KOPT-K1 (cell line): ENCODE results near the gene CDC42EP4.

ENCODE experiments used
- H3K27ac ChIP-seq: fragments of 200-600 bp; sonication (generic); 2 replicates; pipeline ENCODE4 v1.5.1; 2016; ENCODE audit warnings: antibody characterized with exemption, mild to moderate bottlenecking, low read depth, low read length; ENCODE audit not compliant: poor library complexity, severe bottlenecking
- H3K36me3 ChIP-seq: fragments of 200-600 bp; sonication (generic); 2 replicates; pipeline ENCODE4 v1.5.1; 2017; ENCODE audit warnings: antibody characterized with exemption, mild to moderate bottlenecking, low read length, moderate library complexity; ENCODE audit not compliant: insufficient read depth
- H3K9me3 ChIP-seq: fragments of 200-600 bp; sonication (generic); 2 replicates; pipeline ENCODE4 v1.5.1; 2017; ENCODE audit warnings: antibody characterized with exemption, low read length, mild to moderate bottlenecking; ENCODE audit not compliant: insufficient read depth, poor library complexity, severe bottlenecking

The CDC42EP4 gene

DNA sequence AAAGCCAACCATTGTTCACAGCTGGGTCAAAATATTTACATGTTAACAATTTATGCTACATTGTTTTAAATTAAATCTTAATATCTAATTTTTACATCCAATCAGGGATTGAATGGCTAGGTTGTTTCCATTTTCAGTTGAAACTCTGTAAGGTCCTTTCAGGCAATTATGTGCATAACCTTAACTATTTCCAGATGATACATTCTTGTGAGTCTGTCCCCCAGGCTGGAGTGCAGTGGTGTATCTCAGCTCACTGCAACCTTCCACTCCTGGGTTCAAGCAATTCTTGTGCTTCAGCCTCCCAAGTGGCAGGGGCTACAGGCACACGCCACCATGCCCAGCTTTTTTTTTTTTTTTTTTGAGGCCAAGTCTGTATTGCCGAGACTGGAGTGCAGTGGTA is 10.4 kb downstream of the CDC42EP4 start:
- no peak overlapping the region for H3K27ac ChIP-seq
- H3K36me3 ChIP-seq, result no peaks in the 10 kb centered on the region
- H3K9me3 ChIP-seq, result no peaks in the 10 kb centered on the region

- no peak overlapping the region for H3K27ac ChIP-seq
- no peaks in the 10 kb centered on the region for H3K36me3 ChIP-seq
- H3K9me3 ChIP-seq, result no peaks in the 10 kb centered on the region
These were observed 11.4 kb downstream of the CDC42EP4 start for GRCh38 chr17:73300392-73300791.

GRCh38 chr17:73297934-73298861 is 13.6 kb downstream of the CDC42EP4 start:
- Histone ChIP-seq H3K9me3 (no peaks in the 10 kb centered on the region), H3K36me3 (no peaks in the 10 kb centered on the region), H3K27ac (no peak overlapping the region)

GRCh38 chr17:73293480-73293911 is 18.3 kb downstream of the CDC42EP4 start:
- Histone ChIP-seq H3K9me3 (no peaks in the 10 kb centered on the region), H3K36me3 (no peaks in the 10 kb centered on the region), H3K27ac (no peak overlapping the region)

DNA sequence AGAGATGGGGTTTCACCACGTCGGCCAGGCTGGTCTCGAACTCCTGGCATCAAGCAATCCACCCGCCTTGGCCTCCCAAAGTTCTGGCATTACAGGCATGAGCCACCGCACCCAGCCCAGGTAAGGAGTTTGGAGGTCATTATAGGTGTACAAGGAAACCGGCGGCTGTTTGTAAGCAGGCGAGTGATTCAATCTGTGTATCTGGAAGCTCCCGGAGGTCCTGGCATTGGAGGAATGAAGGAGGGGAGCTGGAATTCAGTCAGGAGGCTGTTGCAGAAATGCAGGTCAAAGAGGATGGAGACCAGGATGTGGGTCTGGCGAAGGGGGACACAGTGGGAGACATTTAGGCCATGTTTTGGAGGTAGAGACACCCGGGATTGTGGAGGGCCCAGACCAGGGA is 18.8 kb downstream of the CDC42EP4 start:
- Histone ChIP-seq H3K36me3 (no peaks in the 10 kb centered on the region), H3K9me3 (no peaks in the 10 kb centered on the region), H3K27ac (no peak overlapping the region)

- no peaks in the 10 kb centered on the region for H3K9me3 ChIP-seq
- no peak overlapping the region for H3K27ac ChIP-seq
- H3K36me3 ChIP-seq, result no peaks in the 10 kb centered on the region
These were observed 19.7 kb downstream of the CDC42EP4 start for GRCh38 chr17:73292031-73292531.

DNA sequence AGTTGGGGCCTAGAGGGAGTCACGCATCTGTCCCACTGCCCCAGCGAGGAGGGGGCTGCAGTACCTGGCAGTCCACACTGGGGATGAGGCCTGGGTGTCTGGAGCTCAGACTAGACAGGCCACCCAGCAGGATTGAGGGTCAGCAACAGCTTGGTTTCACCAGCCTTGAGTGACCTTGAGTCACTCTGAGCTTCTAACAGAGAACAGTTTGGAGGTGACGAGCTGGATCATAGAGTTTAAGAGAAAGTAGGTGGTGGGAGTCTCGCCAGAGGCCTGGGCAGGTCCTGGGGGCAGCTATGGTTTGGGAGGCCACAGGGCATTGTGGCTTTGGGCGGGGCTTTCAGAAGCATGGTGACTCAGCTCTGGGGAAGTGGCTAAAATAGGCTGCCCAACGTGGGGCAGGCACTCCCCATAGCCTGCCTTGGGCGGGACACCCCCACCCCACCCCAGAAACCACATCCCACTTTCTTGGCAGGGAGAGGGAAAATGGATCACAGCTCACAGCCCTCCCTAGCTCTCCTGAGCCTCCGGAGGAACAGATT is 20.5 kb downstream of the CDC42EP4 start:
- Histone ChIP-seq H3K9me3 (no peaks in the 10 kb centered on the region), H3K36me3 (no peaks in the 10 kb centered on the region), H3K27ac (no peak overlapping the region)

DNA sequence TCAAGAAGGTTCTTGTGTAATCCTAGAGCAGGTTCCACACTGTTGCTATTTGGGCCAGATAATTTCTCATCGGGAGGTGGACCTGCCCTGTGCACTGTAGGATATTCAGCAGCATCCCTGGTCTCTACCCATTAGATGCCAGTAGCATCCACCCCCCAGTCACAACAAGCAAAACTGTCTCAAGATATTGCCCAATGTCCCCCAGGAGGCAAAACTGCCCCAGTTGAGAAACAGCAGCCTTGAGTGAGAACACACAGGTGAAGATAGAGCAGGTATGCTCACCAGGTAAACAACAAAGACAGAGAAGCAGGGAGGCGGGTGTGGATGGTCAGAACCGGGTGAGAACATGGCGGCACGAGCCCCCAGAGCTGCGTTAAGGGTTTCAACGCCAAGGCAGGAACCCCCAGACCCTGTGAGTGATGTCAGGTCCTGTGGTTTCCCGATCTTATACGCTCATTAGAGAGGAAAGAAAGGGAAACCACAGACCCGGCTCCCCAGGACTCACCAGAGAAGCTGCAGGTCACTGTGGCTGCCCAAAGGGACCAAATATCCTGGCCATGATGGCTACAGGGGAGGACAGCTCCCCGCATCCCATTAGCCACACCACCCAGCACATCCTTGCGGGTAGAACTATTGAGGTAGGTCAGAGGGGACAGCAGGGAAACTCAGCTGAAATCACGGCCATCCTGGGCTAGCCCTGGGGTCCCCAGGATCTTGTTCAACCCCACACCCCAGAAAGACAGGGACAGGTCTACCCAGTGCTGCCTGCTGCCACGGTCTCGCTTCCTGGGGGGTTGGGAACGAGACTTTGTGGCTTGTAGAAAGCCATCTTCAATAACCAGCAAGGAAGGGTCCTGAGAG is 21.2 kb downstream of the CDC42EP4 start:
- no peaks in the 10 kb centered on the region for H3K36me3 ChIP-seq
- no peak overlapping the region for H3K27ac ChIP-seq
- no peaks in the 10 kb centered on the region for H3K9me3 ChIP-seq

DNA sequence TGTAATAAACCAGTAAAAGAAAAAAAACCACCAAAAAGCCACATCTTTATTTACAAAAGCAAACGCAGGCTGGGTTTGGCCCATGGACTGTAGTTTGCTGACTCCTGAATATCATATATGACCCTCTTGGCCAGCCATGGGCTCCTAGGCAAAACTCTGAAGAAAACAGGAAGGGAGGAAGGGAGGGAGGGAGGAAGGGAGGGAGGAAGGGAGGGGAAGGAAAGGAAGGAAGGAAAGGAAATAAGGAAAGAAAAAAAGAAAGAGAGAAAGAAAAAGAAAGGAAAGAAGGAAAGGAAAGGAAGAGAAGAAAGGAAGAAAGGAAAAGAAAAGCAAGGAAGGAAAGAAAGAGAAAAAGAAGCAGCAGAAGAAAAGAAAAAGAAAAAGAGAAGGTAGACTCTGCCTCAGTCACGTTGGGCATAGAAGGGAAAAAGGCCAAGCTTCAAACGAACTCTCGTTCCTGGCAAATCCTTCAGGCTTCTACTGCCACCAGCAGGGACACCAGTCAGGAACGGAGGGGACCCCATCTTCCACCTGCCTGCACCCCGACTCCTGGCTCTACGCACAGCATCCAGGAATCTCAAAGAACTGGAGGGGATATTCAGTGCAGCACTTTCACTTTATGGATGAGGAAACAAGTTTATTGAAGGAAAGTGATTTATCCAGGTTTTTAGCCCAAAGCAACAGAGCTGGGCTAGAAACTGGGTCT is 22.1 kb downstream of the CDC42EP4 start:
- Histone ChIP-seq H3K27ac (no peak overlapping the region), H3K36me3 (no peaks in the 10 kb centered on the region), H3K9me3 (no peaks in the 10 kb centered on the region)

- Histone ChIP-seq H3K36me3 (no peaks in the 10 kb centered on the region), H3K9me3 (no peaks in the 10 kb centered on the region), H3K27ac (no peak overlapping the region)
These were observed 23.1 kb downstream of the CDC42EP4 start for GRCh38 chr17:73288534-73289302.

GRCh38 chr17:73286863-73287296 is 24.9 kb downstream of the CDC42EP4 start:
- no peaks in the 10 kb centered on the region for H3K9me3 ChIP-seq
- no peak overlapping the region for H3K27ac ChIP-seq
- no peaks in the 10 kb centered on the region for H3K36me3 ChIP-seq

DNA sequence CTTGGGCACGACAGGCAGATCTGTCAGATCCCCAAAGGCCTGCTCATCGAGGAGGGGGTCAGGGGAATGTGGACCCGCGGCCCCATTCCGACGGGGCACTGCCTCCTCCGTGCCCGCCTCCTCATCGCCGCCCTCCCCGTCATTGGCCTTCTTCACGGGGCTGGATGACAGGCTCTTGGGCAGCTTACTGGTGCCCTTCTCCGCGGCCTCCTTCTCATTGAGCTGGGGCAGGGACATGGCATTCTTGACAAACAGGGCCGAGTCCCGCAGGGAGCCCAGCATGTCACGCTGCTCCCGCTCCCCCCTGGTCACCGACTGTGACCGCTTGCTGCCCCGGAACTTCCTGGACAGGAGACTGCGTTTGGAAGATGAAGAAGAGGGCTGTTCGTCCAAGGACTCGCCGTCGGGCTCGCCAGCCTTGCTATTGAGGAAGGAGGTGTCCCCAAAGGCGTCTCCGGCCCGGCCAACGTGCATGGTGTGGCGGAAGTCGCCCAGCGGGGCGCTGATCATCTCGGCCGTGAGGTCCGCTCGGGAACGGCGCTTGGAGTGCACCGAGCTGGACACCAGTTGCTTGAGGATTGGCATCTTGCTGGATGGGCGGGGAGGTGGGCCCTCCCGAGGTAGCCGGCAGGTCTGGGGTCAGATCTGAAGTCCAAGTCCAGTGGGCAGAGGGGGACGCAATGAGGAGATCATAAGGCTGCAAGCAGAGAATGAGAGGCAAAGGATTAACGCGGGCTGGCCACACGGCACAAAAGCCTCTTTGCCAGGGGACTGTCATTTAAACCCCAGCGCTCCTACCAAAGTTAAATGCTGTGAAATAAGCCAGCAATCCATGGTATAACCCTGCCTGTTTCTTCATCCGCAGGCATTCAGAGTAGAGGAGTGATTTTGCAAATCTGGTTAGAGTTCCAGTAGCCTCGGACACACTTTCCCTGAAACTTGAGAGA is 25.6 kb downstream of the CDC42EP4 start:
- Histone ChIP-seq H3K36me3 (no peaks in the 10 kb centered on the region), H3K27ac (no peak overlapping the region), H3K9me3 (no peaks in the 10 kb centered on the region)

DNA sequence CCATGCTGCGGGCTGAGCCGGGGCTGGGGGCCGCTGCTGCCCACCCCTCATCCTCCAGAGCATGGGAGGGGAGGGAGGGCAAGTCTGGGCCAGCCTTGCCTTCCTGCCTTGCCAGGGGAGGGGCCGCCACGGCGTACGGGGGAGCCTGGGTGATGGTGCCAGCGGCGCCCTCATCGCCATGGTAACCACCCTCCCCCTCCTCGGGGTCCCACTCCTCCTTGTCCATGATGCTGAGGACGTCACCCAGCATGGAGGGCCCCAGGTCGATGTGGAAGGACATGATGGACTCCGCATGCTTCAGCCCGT is 26.2 kb downstream of the CDC42EP4 start:
- no peaks in the 10 kb centered on the region for H3K36me3 ChIP-seq
- no peaks in the 10 kb centered on the region for H3K9me3 ChIP-seq
- H3K27ac ChIP-seq, result no peak overlapping the region
